ENCODE measurements around the gene ADK.

Gene ADK

DNA sequence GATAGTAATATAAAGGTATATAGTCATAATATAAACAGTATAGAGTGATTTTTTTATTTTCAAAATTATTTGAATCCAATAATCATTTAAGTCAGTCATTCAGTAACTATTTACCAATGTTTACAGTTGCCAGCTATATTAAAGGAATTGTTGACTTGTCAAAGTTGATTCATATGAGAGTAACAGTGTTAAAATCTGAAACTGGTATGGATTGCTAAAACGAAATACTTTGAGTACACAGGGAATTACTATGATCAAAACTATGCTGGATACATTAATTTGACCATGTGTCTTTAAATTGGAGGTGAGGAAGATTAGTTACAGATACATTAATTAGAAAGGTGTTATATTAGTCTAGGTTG is 282.6 kb downstream of the ADK start:
- no peak overlapping the region for H3K4me3 ChIP-seq (replicated peaks in 1 of 2; ENCODE audit: low read depth in 2 of 2, low read length in 2 of 2)
- TF ChIP-seq, protein P1, sequence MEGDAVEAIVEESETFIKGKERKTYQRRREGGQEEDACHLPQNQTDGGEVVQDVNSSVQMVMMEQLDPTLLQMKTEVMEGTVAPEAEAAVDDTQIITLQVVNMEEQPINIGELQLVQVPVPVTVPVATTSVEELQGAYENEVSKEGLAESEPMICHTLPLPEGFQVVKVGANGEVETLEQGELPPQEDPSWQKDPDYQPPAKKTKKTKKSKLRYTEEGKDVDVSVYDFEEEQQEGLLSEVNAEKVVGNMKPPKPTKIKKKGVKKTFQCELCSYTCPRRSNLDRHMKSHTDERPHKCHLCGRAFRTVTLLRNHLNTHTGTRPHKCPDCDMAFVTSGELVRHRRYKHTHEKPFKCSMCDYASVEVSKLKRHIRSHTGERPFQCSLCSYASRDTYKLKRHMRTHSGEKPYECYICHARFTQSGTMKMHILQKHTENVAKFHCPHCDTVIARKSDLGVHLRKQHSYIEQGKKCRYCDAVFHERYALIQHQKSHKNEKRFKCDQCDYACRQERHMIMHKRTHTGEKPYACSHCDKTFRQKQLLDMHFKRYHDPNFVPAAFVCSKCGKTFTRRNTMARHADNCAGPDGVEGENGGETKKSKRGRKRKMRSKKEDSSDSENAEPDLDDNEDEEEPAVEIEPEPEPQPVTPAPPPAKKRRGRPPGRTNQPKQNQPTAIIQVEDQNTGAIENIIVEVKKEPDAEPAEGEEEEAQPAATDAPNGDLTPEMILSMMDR (IDR thresholded peaks at IDR 0.05; ENCODE audit: low read depth, low read length) = no peak
- no peak for DNase-seq (ENCODE audit: low read depth in 2 of 2)

DNA sequence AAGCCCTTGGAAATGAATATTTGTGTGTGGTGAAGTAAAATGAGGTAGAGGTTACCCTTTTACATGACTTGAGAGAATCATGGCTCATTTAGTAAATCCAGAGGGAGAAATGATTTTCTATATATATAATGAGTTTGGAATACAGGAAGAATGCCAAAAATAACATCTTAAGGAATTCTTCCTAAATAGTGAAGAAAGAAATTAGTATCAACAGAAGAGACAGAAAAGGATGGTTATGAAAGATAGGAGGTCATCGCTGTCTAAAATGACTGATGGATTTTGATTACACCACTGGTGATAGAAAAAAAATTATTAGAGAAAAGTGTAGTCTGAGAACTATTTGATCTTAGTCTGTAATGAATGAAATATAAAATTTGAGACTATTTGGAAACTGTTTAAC is 283.0 kb downstream of the ADK start:
- TF ChIP-seq, protein P1 (IDR thresholded peaks at IDR 0.05; ENCODE audit: low read depth, low read length) = no peak
- no peak overlapping the region for H3K4me3 ChIP-seq (replicated peaks in 1 of 2; ENCODE audit: low read depth in 2 of 2, low read length in 2 of 2)
- peak in 1 of 2 donors; percentile 9 for DNase-seq (ENCODE audit: low read depth in 2 of 2)

DNA sequence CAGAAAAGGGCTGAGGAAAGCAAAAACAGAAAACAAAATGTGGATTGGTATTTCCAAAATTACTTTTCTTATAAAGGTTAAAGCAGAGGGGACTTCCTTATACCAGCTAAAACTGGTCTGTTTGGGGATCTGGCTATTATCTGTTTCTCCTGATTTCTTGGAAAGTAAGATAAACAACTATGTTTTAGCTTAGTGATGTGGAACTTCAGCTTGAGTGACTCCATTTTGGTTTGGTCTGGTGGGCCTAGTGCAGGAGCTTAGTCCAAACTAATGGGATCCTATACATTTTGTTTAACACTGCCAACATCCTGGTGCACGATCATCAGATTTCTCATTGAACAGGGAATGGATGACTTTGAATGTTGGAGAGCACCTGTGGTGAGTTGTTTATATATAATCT is 283.5 kb downstream of the ADK start:
- no peak for DNase-seq (ENCODE audit: low read depth in 2 of 2)
- TF ChIP-seq, protein P1 (IDR thresholded peaks at IDR 0.05; ENCODE audit: low read depth, low read length) = no peak

DNA sequence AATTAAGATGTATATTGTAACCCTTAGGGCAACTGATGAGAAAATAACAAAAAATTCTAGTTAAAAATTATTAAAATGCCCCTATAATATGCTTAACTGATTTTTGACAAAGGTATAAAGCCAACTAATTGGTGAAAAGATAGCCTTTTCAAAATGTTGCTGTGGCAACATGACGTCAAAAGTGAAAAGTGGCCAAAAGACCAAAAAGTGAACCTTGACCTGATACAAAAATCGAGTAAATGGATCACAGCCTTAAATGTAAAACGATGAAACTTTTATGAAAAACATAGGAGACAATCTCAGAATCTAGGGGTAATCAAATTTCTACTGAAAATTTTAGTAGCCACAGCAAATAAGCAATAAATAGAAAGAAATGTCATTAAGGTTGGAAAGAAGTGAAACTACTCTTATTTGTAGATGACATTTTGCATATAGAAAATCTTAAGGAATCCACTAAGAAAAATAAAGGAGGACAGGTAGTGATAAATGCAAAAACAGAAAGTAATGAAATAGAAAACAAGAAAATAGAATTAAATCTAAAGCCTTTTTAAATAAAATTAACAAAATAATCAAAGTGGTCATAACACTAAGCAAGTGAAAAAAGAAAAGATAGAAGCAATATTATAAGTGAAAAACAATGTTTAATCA is 285.6 kb downstream of the ADK start:
- no peak overlapping the region for H3K4me3 ChIP-seq (replicated peaks in 1 of 2; ENCODE audit: low read depth in 2 of 2, low read length in 2 of 2)
- DNase-seq (ENCODE audit: low read depth in 2 of 2) = no peak
- TF ChIP-seq, protein P1 (IDR thresholded peaks at IDR 0.05; ENCODE audit: low read depth, low read length) = no peak

More for the DNA sequence above, 283.5 kb downstream of the ADK start:
- H3K4me3 ChIP-seq (replicated peaks in 1 of 2; ENCODE audit: low read depth in 2 of 2, low read length in 2 of 2) = no peak overlapping the region

DNA sequence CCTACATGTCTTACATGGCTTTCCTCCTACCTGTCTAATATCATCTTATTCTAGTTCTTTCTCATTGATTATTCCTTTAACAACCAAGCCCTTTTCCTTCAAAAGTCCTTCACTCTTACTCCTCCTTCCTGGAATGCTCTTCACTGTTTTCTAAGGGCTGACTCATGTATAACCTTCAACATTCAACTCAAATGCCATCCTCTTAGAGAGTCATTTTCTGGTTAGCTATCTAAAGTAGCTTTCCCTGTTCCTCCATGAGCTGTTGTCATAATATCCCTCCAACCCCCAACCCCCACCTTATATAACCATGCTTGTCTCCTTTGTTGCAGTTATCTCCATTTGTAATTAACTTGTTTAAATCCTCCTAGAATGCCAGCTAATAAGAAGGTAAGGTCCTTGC is 286.8 kb downstream of the ADK start:
- DNase-seq (ENCODE audit: low read depth in 2 of 2) = peak; percentile 40 to 65
- no peak overlapping the region for H3K4me3 ChIP-seq (replicated peaks in 1 of 2; ENCODE audit: low read depth in 2 of 2, low read length in 2 of 2)
- TF ChIP-seq, protein P1 (IDR thresholded peaks at IDR 0.05; ENCODE audit: low read depth, low read length) = no peak

DNA sequence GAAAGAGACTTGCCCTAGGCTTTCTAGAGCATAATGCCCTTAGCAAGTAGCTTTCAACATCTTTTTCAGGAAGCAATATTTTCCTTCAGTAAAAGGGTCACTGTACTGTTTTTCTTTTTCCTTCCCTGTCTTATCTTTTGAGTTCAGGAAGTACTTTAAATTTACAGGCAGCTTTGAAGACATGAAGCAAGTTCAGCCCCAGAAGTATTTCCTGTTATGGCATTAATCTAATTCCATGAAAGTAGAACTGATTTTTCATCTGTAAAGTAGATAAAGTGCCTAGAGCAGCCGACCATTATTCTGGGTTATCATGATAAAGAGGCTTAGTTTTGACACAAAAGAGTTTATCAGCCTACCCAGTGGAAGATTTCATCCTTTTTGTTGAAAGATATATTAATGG is 288.2 kb downstream of the ADK start:
- TF ChIP-seq, protein P1 (IDR thresholded peaks at IDR 0.05; ENCODE audit: low read depth, low read length) = no peak
- no peak overlapping the region for H3K4me3 ChIP-seq (replicated peaks in 1 of 2; ENCODE audit: low read depth in 2 of 2, low read length in 2 of 2)
- DNase-seq (ENCODE audit: low read depth in 2 of 2) = peak in 1 of 2 donors; percentile 45

DNA sequence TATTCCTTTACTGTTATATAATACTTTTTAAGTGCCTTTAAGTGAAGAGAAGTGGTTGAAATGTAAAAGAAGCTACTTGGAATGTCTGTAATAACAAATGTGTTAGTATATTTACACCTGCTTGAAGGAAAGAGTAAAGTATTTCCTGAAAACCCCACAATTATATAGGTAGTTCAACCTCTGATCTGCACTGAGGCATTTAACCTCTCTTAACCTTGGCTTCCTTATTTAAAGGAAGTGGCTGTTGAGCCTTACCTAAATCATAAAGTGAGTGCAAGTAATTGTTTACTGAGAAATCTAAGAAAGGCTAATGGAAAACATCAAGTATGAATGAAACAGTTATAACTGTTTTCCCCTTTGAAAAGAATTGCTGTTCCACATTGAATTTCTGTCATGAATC is 294.5 kb downstream of the ADK start:
- TF ChIP-seq, protein P1 (IDR thresholded peaks at IDR 0.05; ENCODE audit: low read depth, low read length) = no peak
- no peak for DNase-seq (ENCODE audit: low read depth in 2 of 2)
- H3K4me3 ChIP-seq (replicated peaks in 1 of 2; ENCODE audit: low read depth in 2 of 2, low read length in 2 of 2) = no peak overlapping the region
